HG03378 (cell line): ENCODE results near the gene SPHK2.
"Not testable (repeated sequence)": the region's sequence is repeated elsewhere in the genome, so short reads cannot be mapped to it uniquely, and the experiment has no call there.

ENCODE experiments used
- ATAC-seq: cut with Tn5 transposase; IDR thresholded peaks from one replicate; pipeline ENCODE4 v1.9.1; 2021; ENCODE audit warnings: mild to moderate bottlenecking, moderate library complexity; ENCODE audit not compliant: unreplicated experiment

SPHK2 gene

GRCh38 chr19:48656840-48657474, 37.7 kb downstream of the SPHK2 start:
- no peak for ATAC-seq

- ATAC-seq = not testable (repeated sequence)
Observed at GRCh38 chr19:48657828-48658227, 38.5 kb downstream of the SPHK2 start.

- no peak for ATAC-seq
Observed at GRCh38 chr19:48658483-48658882, 39.2 kb downstream of the SPHK2 start.

- ATAC-seq = no peak
Observed at GRCh38 chr19:48659768-48660167, 40.5 kb downstream of the SPHK2 start.

DNA sequence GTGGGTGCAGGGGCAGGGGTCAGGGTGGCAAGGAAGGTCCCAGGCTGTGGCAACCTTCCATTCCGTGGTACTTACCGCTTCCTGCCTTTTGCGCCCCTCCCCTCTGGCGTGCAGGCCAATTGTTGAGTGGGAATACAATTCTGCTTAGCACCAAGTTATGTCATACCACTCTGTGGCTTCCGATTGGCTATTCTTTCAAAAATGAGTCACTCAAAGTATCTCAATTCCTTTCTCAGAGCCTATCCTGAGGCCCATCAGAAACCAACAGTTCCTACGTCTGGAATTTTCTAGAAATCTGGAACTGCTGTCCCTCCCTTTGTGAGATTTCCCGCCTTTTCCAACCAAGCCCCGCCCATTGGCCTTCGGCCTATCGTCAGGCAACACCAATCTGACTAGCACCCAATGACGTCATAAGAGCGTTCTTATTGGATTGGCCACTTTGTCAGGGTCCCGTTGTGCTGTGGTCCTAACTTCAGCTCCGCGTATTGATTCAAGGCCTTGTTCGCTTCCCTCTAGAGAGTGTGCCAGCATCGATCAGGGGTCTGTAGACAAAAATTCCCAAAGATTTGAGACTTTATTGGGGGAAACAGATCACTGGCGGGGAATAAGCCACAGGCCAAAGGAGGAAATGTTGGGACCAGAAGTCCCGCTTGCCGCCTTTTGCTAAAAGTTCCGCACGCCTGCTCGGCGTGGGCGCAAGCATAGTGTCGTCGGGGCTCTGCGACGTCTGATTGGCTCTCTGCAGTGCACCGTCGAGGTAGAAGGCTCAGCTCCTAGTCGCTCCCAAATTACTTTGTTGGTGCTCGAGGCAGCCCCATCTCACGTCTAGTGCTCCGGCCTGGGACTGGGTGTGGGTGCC, 41.8 kb downstream of the SPHK2 start:
- ATAC-seq = peak; percentile 82

DNA sequence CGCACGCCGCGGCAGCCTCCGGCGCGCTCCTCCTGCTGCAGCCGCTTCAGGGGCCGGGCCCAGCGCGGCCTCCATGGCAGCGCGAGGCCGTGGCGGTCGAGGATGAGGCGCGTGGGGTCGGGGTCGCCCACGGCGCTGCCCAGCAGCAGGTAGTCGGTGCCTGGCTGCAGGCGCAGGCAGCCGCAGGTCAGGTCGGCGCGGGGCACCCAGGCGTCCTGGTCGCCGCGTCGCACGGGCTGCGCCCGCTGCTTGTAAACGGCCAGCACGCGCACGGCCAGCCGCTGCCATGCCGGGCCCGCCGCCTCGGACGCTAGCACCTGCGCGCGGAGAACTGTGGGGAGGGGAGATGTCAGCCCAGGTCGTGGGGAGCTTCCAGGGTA, 42.4 kb downstream of the SPHK2 start:
- ATAC-seq = no peak

GRCh38 chr19:48663667-48664066, 44.4 kb downstream of the SPHK2 start:
- no peak for ATAC-seq

DNA sequence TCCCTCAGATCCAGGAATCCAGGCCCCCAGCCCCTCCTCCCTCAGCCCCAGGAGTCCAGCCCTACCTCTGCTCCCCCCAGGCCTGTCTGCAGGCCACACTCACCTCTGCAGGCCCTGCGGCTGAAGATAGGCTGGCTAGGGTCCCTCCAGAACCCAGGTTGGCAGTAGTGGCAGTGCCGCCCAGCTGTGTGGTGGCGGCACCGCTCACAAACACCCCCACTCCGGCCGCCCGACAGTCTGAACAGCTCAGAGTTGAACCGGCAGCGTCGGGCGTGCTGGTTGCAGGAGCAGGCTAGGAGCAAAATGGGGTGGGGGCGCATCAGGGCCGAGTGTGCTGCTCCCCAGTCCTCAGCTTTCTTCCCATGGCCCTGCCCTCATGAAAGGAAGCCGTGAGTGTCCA, 45.2 kb downstream of the SPHK2 start:
- no peak for ATAC-seq

DNA sequence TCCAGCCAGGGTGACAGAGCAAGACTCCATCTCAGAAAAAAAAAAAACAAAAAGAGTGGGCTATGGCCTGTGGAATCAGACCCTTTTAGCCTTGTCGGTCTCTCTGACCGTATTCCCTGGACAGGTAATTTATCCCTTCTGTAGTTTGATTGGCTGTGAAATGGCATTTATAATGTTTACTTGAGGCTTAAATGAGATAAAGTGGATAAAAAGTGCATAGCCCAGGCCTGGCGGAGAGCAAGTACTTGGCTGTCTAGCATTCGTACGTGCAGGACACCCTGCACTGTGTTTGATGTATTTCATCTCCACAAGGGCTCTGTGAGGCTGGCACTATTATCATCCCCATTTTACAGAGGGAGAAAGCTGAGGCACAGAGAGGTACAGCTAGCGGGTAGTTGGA, 46.5 kb downstream of the SPHK2 start:
- ATAC-seq = no peak

GRCh38 chr19:48668332-48668731, 49.0 kb downstream of the SPHK2 start:
- no peak for ATAC-seq

DNA sequence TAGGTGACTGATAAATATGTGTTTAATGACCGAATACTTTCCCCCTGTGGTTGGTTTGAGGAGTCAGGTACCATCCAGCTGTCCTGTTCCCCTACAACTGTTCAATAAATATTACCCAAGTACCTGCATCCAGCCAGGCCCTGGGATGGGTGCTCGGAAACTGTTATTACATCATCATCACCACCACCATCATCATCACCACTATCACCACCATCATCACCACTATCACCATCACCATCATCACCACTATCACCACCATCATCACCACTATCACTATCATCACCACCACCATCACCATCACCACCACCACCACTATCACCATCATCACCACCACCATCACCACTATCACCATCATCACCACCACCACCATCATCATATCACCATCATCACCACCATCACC, 49.5 kb downstream of the SPHK2 start:
- ATAC-seq = no peak

DNA sequence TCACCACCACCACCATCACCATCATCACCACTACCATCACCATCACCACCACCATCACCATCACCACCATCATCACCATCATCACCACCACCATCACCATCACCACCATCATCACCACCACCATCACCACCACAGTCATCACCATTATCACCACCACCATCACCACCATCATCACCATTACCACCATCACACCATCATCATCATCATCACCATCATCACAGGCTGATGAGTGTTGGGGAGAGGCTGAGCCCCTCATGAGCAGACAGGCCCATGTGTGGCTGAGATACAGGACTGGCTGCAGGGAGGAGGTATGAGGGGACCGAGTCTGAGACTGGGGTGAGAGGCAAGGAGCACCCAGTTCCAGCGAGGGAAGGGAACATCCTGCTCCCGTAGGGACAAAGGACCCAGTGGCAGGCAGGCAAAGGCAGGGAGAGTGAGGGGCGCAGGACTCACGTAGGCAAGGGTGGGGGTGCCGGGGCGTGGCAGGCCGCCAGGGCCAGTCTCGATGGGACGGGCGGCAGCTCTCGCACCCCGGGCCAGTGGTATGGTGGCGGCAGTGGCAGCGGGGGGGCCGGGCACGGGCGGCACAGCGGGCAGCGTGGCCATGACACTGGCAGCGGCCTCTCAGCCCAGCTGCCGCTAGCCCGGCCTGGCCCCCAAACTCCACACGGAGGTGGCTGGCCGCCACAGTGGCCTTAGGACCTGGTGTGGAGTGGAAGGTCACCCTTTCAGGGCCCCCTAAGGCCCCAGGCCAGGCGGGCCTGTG, 50.8 kb downstream of the SPHK2 start:
- no peak for ATAC-seq

DNA sequence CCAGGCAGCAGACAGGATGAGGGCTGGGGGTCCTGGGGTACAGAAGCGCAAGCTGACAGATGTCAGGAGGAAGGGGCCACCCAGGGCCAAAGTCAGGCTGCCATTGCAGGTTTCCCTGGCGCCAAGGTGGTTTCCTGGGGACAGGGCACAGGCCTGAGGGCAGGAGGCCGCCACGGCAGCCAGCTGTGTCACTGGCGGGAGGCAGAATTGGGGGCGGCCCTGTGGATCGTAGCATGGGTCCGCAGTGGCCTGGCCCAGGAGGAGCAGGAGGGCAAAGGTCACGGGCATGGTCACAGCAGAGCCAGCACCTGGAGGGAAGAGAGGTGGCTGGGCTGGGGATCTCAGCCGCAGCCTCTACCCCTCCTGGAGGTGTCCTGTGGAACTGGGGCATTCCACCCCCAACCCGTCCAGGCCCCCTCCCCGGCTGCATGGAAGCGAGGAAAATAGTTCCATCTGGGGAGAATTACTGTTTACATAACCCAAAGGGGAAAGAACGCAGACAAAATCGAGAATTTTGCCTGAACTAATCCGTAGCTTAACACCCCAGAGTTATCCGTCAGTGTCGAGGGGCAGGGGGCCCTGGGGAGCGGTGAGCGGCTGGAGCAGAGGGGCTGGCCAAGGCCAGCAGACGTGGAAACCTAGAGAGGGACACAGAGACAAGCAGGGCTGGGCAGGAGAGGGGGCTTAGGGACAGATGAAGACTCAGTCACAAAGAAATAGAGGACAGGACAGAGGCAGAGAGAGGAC, 51.6 kb downstream of the SPHK2 start:
- ATAC-seq = no peak

GRCh38 chr19:48671446-48671995, 52.2 kb downstream of the SPHK2 start:
- ATAC-seq = no peak

DNA sequence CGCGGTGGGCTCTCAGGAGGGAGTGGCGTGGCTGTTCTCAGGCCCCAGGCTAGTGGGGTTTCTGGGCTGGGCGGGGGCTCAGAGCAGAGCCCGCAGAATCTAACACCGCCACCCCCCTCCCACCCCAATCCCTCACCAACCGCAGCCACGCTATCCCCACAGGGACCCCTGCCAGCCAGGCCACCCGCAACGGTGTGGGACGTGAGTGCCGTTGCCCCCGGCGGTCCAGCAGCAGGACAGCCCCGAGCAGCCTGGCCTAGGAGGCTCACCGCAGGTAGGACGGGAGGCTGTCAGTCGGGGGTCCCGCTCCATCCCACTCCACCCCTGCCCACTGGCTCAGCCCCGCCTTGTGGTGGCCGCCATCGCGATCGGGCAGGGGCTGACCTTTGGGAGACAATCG, 53.7 kb downstream of the SPHK2 start, which contains the start of gene NTN5:
TSS of gene NTN5 (minus strand) at position 24 of the 400 bp plus-strand sequence. CDS start 2,031 bp downstream, outside the sequence.
- no peak for ATAC-seq

- no peak for ATAC-seq
Observed at GRCh38 chr19:48673436-48674100, 54.3 kb downstream of the SPHK2 start.

GRCh38 chr19:48674216-48674809, 55.0 kb downstream of the SPHK2 start:
- ATAC-seq = no peak

DNA sequence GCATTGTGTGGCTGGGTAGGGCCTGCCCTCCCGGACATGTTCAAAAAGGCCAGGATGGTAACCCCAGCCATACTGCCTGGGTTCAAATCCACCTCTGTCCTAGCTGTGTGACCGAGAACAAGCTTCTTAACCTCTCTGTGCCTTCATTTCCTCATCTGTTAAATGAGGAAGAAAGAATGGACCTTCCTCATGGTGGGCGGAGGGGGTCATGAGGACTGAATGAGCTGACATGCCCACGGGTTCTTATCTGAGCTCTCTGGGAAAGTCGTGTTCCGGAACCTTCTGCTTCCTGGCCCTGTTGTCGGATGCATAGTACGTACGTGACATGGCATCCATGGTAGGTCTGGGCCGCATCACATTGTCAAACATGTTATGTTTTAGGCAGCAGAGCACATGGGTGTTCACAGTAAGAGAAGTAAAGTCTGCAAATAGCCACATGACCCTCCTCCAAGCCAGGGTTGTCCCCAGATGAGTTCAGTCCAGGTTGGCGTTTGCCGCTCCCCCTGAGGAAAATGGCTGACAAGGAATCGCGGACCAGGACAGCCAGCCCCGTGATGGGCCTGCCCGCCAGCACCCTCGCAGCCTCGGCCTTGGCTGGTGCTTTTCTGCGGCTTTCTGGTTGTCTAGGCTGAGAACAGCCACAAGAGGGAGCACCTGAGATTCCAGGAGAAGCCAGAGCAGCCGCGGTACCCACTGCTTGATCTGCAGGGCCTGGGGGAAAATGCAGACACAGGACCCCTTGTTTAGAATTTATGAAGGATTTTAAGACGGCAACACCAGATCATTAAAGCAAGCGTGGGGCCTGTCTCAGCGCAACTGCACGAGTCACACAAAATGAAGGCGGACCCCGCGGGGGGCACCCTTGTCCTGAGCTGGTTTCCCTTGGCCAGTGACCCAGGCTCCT, 55.9 kb downstream of the SPHK2 start:
- no peak for ATAC-seq

DNA sequence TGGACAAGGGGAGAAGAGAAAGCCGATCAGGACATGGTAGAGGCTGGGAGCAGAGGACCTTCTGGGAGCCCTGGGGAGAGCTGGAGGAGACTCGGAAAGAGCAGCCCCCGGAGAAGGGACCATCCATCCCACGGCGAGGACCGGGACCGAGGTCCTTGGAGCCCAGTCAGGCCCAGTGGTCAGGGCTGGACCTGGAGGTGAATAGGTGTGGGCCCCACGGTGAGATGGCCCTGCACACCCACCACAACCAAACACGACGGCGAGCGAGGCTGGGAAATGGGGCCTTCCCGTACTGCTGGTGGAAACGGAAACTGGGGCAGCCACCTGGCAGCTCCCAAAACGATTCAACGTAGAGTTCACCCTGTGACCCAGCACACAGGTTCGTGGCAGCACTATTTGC, 57.2 kb downstream of the SPHK2 start:
- ATAC-seq = no peak
